Calu3 (cell line): ENCODE data around the gene TMEM229B. TPM values are rescaled to one million over a fixed set of nuclear protein-coding genes. Genes with fewer than 3 reads are reported as not detected.

Experiments
- BruUV-seq: library from RNA; stranded (reverse); fragments of 400-500 nt; replicated peaks from 2 replicates; lab custom pipeline; 2021; lab: Mats Ljungman, UMichigan
- CTCF ChIA-PET: fragments of 300-600 bp; sonication (Branson Sonifier 250); formaldehyde crosslinking; loops from one replicate; lab custom pipeline; 2022; ENCODE audit warnings: antibody characterized with exemption; lab: Charles Lee
- DNase-seq: peaks from one replicate; pipeline ENCODE4 v3.0.0; 2022
- H3K27ac Mint-ChIP-seq: one replicate; pipeline ENCODE4 v1.8.0; 2022; ENCODE audit warnings: mixed read lengths; ENCODE audit not compliant: unreplicated experiment
- H3K27me3 Mint-ChIP-seq: one replicate; pipeline ENCODE4 v1.8.0; 2022; ENCODE audit warnings: mixed read lengths; ENCODE audit not compliant: unreplicated experiment
- H3K36me3 Mint-ChIP-seq: one replicate; pipeline ENCODE4 v1.8.0; 2022; ENCODE audit warnings: mild to moderate bottlenecking, moderate library complexity, mixed read lengths; ENCODE audit not compliant: insufficient read depth, unreplicated experiment
- H3K4me1 Mint-ChIP-seq: one replicate; pipeline ENCODE4 v1.8.0; 2022; ENCODE audit warnings: mild to moderate bottlenecking, low read depth, mixed read lengths; ENCODE audit not compliant: unreplicated experiment
- H3K4me3 Mint-ChIP-seq: one replicate; pipeline ENCODE4 v1.8.0; 2022; ENCODE audit warnings: mild to moderate bottlenecking, low read depth, moderate library complexity, mixed read lengths; ENCODE audit not compliant: unreplicated experiment
- H3K9me3 Mint-ChIP-seq: one replicate; pipeline ENCODE4 v1.8.0; 2022; ENCODE audit warnings: low read depth, mixed read lengths; ENCODE audit not compliant: unreplicated experiment
- intact Hi-C: fragments of 100-400 bp; cut with micrococcal nuclease; formaldehyde crosslinking; loops from one replicate; pipeline ENCODE4 v1.10.0; 2022; ENCODE audit not compliant: unreplicated experiment
- total RNA-seq: library from RNA; stranded (reverse); gene quantifications from 2 replicates; pipeline ENCODE4 v1.2.3, GENCODE V29; 2022
- TF ChIP-seq, protein P1 (sequence below): fragments of 200-600 bp; IDR thresholded peaks from one replicate; pipeline ENCODE4 v1.8.0; 2022; ENCODE audit warnings: antibody characterized with exemption; ENCODE audit not compliant: unreplicated experiment

The TMEM229B gene
- total RNA-seq, 1 experiment from 2014 or later = 0.76 TPM

DNA sequence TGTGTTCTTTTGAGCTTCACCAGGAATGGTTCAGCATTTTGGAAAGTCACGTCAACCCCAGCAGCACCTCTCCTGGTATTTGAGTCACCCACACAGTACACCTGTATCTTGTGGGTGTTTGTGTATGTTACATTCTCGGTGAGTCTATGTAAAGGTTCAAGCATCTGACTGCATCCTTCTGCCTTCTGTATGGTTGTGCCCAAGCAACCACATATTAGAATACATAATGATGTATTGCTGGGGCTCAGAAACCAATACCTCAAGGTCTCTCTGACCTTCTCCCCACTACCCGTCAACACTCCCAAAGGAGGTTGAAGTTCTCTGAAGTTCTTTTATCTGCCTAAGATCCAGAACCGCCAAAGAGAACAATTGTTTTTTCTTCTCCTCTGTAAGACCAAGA is 9.2 kb upstream of the TMEM229B start:
- no peak for DNase-seq
- CTCF ChIA-PET = no interaction called here

GRCh38 chr14:67497216-67497615 is 8.7 kb upstream of the TMEM229B start:
- Mint-ChIP-seq H3K4me3 (no peak overlapping the region), H3K27ac (no peak overlapping the region), H3K27me3 (peaks cover 29% of the 10 kb centered on the region), H3K9me3 (peaks cover 3% of the 10 kb centered on the region), H3K36me3 (no peaks in the 10 kb centered on the region), H3K4me1 (no peaks in the 10 kb centered on the region)
- no peak for DNase-seq
- CTCF ChIA-PET = no interaction called here
- TF ChIP-seq, protein P1, sequence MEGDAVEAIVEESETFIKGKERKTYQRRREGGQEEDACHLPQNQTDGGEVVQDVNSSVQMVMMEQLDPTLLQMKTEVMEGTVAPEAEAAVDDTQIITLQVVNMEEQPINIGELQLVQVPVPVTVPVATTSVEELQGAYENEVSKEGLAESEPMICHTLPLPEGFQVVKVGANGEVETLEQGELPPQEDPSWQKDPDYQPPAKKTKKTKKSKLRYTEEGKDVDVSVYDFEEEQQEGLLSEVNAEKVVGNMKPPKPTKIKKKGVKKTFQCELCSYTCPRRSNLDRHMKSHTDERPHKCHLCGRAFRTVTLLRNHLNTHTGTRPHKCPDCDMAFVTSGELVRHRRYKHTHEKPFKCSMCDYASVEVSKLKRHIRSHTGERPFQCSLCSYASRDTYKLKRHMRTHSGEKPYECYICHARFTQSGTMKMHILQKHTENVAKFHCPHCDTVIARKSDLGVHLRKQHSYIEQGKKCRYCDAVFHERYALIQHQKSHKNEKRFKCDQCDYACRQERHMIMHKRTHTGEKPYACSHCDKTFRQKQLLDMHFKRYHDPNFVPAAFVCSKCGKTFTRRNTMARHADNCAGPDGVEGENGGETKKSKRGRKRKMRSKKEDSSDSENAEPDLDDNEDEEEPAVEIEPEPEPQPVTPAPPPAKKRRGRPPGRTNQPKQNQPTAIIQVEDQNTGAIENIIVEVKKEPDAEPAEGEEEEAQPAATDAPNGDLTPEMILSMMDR = no peak
- BruUV-seq = no TSS peak
- intact Hi-C loops = no loop called here

More for the DNA sequence above, 9.2 kb upstream of the TMEM229B start:
- BruUV-seq = no TSS peak
- Mint-ChIP-seq H3K4me1 (no peaks in the 10 kb centered on the region), H3K36me3 (no peaks in the 10 kb centered on the region), H3K27me3 (peaks cover 24% of the 10 kb centered on the region), H3K27ac (no peak overlapping the region), H3K9me3 (peaks cover 2% of the 10 kb centered on the region), H3K4me3 (no peak overlapping the region)
- intact Hi-C loops = no loop called here
- TF ChIP-seq, protein P1 = no peak

- no TSS peak for BruUV-seq
- Mint-ChIP-seq H3K4me3 (no peak overlapping the region), H3K27ac (no peak overlapping the region), H3K27me3 (peaks cover 41% of the 10 kb centered on the region), H3K9me3 (peaks cover 3% of the 10 kb centered on the region), H3K4me1 (no peaks in the 10 kb centered on the region), H3K36me3 (no peaks in the 10 kb centered on the region)
- TF ChIP-seq, protein P1 = no peak
- DNase-seq = no peak
- CTCF ChIA-PET = no interaction called here
- intact Hi-C loops = no loop called here
Measured at GRCh38 chr14:67495827-67496226, 7.3 kb upstream of the TMEM229B start.

GRCh38 chr14:67493092-67493717 is 4.7 kb upstream of the TMEM229B start:
- no peak for DNase-seq
- Mint-ChIP-seq H3K4me3 (no peak overlapping the region), H3K27me3 (peaks cover 33% of the 10 kb centered on the region), H3K9me3 (peaks cover 3% of the 10 kb centered on the region), H3K27ac (no peak overlapping the region), H3K36me3 (no peaks in the 10 kb centered on the region), H3K4me1 (no peaks in the 10 kb centered on the region)
- TF ChIP-seq, protein P1 = no peak
- CTCF ChIA-PET = no interaction called here
- no TSS peak for BruUV-seq
- intact Hi-C loops = no loop called here
